HUES6 (cell line): ENCODE results near the gene CSPG4.
"Not testable (repeated sequence)": the region's sequence is repeated elsewhere in the genome, so short reads cannot be mapped to it uniquely, and the experiment has no call there.

ENCODE experiments used
- H3K27ac ChIP-seq: 2 replicates; pipeline ENCODE4 v1.7.0; 2013; ENCODE audit warnings: low read depth, mild to moderate bottlenecking, low read length, inconsistent platforms
- H3K27me3 ChIP-seq: 2 replicates; pipeline ENCODE4 v1.6.1; 2013; ENCODE audit warnings: low read length; ENCODE audit not compliant: control insufficient read depth, insufficient read depth
- H3K36me3 ChIP-seq: 2 replicates; pipeline ENCODE4 v1.6.1; 2013; ENCODE audit warnings: low read length; ENCODE audit not compliant: control insufficient read depth, insufficient read depth
- H3K4me1 ChIP-seq: 2 replicates; pipeline ENCODE4 v1.6.1; 2013; ENCODE audit warnings: low read length; ENCODE audit not compliant: control insufficient read depth, insufficient read depth
- H3K4me3 ChIP-seq: 2 replicates; pipeline ENCODE4 v1.5.1; 2013; ENCODE audit warnings: low read depth, low read length
- H3K9ac ChIP-seq: one replicate; pipeline ENCODE4 v1.6.1; 2013; ENCODE audit warnings: mild to moderate bottlenecking, low read length
- H3K9me3 ChIP-seq: 2 replicates; pipeline ENCODE4 v1.6.1; 2013; ENCODE audit warnings: low read depth, low read length; ENCODE audit not compliant: control insufficient read depth, insufficient read depth

The CSPG4 gene

DNA sequence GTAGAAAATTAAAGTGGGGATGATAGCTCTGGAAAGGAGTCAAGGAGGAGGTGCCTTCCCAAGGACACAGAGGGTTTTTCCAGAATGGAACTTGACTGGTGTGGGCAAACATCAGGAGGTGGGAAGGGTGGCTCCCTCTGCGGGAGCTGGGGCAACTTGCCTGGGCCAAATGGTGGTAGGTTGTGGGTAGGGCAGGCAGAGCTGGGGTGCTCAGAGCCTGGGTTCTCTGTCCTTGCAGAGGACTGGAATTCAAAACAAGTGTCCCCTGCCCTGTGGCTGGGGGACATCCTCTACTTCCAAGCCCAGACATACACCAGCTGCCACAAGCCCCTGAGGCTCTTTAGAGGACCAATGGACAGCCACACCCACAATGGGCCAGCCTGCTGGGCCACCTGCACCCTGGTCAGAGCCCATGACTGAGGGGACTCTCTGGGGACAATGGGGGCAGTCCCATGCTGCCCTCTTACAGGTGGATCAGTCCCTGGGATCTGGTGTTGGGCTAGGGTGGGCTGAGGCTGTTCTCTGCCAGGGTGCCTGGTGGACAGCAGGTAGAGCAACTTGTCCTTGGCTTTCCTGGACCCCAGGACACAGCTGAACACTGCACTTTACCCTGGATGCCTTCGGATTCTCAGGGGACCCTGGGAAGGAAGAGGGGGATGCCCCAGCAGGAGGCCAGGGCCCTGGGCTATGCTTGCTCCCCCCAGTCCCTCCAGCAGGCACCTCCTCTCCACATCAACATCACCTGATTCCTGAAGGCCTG, 38.6 kb upstream of the CSPG4 start:
- Histone ChIP-seq H3K9me3 (no peaks in the 10 kb centered on the region), H3K27me3 (no peaks in the 10 kb centered on the region), H3K27ac (no peak overlapping the region), H3K36me3 (no peaks in the 10 kb centered on the region), H3K9ac (no peak overlapping the region), H3K4me3 (no peak overlapping the region), H3K4me1 (no peaks in the 10 kb centered on the region)

GRCh38 chr15:75750261-75751050, 37.8 kb upstream of the CSPG4 start:
- no peak overlapping the region for H3K4me3 ChIP-seq
- no peaks in the 10 kb centered on the region for H3K4me1 ChIP-seq
- no peaks in the 10 kb centered on the region for H3K27me3 ChIP-seq
- H3K36me3 ChIP-seq, result no peaks in the 10 kb centered on the region
- H3K9ac ChIP-seq, result no peak overlapping the region
- H3K9me3 ChIP-seq, result no peaks in the 10 kb centered on the region
- H3K27ac ChIP-seq, result no peak overlapping the region

DNA sequence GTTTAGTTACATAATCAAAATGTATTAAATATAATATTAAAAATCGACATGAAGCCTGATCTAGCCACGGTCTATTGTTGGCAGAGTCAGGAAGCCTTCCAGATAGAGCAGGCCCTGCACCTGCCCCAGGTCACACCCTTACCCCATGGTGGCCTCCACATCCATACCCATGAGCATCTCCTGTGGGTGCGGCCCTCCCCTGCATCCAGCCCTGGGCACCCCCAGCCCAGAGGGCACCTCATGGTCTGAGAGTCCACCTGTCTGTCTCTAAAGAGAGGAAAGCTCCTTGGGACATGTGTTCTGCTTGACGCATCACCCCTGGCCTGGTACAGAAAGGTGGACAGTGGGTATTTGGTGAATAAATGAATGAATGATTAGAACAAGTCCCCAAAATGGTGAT, 37.2 kb upstream of the CSPG4 start:
- Histone ChIP-seq H3K27ac (no peak overlapping the region), H3K4me3 (no peak overlapping the region), H3K4me1 (no peaks in the 10 kb centered on the region)

GRCh38 chr15:75748882-75749281, 36.2 kb upstream of the CSPG4 start:
- not testable (repeated sequence) for H3K9ac ChIP-seq, H3K27me3 ChIP-seq

More for the DNA sequence above, 37.2 kb upstream of the CSPG4 start:
- H3K36me3 ChIP-seq, result no peaks in the 10 kb centered on the region
- no peaks in the 10 kb centered on the region for H3K9me3 ChIP-seq
- no peak overlapping the region for H3K9ac ChIP-seq
- H3K27me3 ChIP-seq, result no peaks in the 10 kb centered on the region

GRCh38 chr15:75747121-75747520, 34.5 kb upstream of the CSPG4 start:
- not testable (repeated sequence) for H3K27ac ChIP-seq, H3K36me3 ChIP-seq, H3K27me3 ChIP-seq, H3K9ac ChIP-seq, H3K4me3 ChIP-seq, H3K4me1 ChIP-seq
- H3K9me3 ChIP-seq, result peaks cover 14% of the 10 kb centered on the region

More at GRCh38 chr15:75748882-75749281, 36.2 kb upstream of the CSPG4 start:
- H3K4me1 ChIP-seq, H3K27ac ChIP-seq, H3K9me3 ChIP-seq, H3K4me3 ChIP-seq, H3K36me3 ChIP-seq: not testable (repeated sequence)

DNA sequence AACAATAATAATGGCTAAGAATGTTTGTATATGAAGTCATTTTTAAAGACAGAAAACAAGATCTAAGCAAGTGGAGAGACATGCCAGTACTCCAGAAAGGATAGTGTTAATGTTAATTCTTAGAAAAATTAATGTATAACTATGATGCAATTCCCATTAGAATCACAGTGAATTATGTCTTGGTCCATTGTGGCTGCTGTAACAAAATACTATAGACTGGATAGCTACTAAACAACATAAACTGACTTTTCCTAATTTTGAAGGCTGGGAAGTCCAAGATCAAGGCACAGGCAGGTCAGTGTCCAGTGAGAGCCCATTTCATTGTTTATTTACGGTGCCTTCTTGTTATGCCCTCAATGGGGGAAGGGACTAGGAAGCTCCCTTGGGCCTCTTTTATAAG, 32.7 kb upstream of the CSPG4 start:
- Histone ChIP-seq H3K36me3 (no peaks in the 10 kb centered on the region), H3K27ac (no peak overlapping the region), H3K4me3 (no peak overlapping the region), H3K27me3 (peaks cover 4% of the 10 kb centered on the region; the same call in 1 of the 2 replicates), H3K9ac (no peak overlapping the region), H3K4me1 (no peaks in the 10 kb centered on the region), H3K9me3 (peaks cover 14% of the 10 kb centered on the region)

DNA sequence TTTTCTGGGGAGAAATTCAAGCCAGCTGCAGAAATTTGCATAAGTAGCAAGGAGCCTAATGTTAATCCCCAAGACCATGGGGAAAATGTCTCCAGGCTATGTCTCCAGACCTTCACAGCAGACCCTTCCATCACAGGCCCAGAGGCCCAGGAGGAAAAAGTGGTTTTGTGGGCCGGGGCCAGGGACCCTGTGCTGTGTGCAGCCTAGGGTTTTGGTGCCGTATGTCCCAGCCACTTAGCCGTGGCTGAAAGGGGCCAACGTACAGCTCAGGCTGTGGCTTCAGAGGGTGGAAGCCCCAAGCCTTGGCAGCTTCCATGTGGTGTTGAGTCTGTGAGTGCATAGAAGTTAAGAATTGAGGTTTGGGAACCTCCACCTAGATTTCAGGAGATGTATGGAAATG, 29.7 kb upstream of the CSPG4 start:
- H3K27ac ChIP-seq, H3K4me1 ChIP-seq, H3K9ac ChIP-seq, H3K36me3 ChIP-seq, H3K4me3 ChIP-seq: not testable (repeated sequence)
- Histone ChIP-seq H3K9me3 (peaks cover 14% of the 10 kb centered on the region), H3K27me3 (peaks cover 21% of the 10 kb centered on the region)

- Histone ChIP-seq H3K27me3 (peaks cover 21% of the 10 kb centered on the region), H3K36me3 (no peaks in the 10 kb centered on the region), H3K9ac (no peak overlapping the region), H3K9me3 (peaks cover 14% of the 10 kb centered on the region), H3K4me1 (peaks cover 14% of the 10 kb centered on the region; the same call in 1 of the 2 replicates), H3K27ac (no peak overlapping the region), H3K4me3 (no peak overlapping the region)
Observed at GRCh38 chr15:75739791-75740190, 27.1 kb upstream of the CSPG4 start.

- Histone ChIP-seq H3K9ac (no peak overlapping the region), H3K4me3 (peak overlapping the region; percentile 61), H3K4me1 (peaks cover 14% of the 10 kb centered on the region; the same call in 1 of the 2 replicates), H3K9me3 (peaks cover 14% of the 10 kb centered on the region), H3K27ac (no peak overlapping the region), H3K36me3 (no peaks in the 10 kb centered on the region), H3K27me3 (peaks cover 21% of the 10 kb centered on the region)
Observed at GRCh38 chr15:75738647-75739325, 26.1 kb upstream of the CSPG4 start.

DNA sequence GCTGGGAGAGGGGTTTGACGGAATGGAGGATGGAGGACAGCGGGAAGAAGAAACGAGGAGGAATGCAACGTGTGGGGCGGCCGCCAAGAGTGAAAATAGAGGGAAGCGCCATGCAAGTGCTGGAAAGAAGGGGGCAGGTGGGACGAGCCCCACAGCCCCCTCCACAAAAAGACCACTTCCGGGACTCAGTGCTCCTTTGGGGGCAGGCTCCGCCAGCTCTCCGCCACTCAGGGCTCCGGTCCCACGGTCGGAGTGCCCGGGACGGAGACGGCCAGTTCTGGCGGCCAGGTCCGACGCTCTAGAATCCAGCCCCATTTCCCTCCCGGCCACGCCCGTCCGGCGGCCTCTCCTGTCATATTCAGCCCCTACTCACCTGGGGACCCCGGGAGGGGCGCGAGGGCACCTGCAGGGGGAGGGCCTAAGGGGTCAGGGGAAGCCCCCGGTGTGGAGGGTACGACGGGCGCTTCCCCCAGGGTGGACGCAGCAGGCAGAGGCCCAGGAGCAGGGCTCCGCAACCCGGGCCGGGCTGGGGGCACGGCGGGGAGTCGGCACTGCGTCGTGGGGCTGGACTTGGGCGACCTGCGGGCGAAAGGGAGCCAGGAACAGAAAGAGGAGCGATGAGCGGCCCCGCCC, 25.5 kb upstream of the CSPG4 start:
- Histone ChIP-seq H3K4me1 (peaks cover 14% of the 10 kb centered on the region; the same call in 1 of the 2 replicates), H3K9ac (peak overlapping the region; percentile 59), H3K36me3 (no peaks in the 10 kb centered on the region), H3K27me3 (peaks cover 21% of the 10 kb centered on the region), H3K4me3 (peak overlapping the region; percentile 61), H3K27ac (peak overlapping the region; percentile 57; the same call in 1 of the 2 replicates), H3K9me3 (peaks cover 8% of the 10 kb centered on the region)
